ENCODE measurements around the gene CLRN1. TPM values are rescaled to one million over a fixed set of nuclear protein-coding genes. Genes with fewer than 3 reads are reported as not detected.

Gene CLRN1
- polyA plus RNA-seq, 1 of the 3 experiments (the other 2 are of a cell fraction), result not detected

DNA sequence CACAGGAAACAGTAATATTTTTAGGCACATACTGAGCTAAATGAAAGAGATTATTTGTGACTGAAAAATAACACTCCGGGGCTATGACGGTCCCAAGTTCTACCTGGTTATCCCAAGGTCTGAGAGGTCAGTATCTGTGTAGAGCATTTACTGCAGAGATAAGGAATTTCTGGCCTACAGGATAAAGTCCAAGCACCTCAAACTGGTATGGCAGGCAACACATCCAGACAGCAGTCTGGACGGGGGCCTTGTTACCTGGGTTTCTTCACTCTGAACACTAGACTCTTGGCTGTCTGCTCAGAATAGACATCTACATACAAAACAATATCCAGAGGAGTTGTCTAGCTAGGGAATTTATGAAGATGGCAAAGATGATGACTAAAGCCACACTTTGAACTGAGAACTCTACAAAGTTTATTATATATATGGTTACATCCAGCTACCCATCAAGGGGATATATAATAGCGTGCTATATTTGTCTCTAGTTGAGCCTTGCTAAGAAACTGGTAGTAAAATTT, 42.0 kb upstream of the CLRN1 start:
- Histone ChIP-seq H3K4me3 (ENCODE audit: low read depth in 2 of 2, low read length in 1 of 2) (no peak overlapping the region), H3K9me3 (no peaks in the 10 kb centered on the region), H4K20me1 (ENCODE audit: insufficient read depth) (no peaks in the 10 kb centered on the region), H2AFZ (ENCODE audit: low read depth) (no peak overlapping the region), H3K9me2 (no peaks in the 10 kb centered on the region), H3F3A (replicated peaks; ENCODE audit: insufficient read depth) (no peaks in the 10 kb centered on the region), H3K4me1 (ENCODE audit: control insufficient read depth in 1 of 2, insufficient read depth in 2 of 2, low read depth in 1 of 2, low read length in 1 of 2) (no peaks in the 10 kb centered on the region; a peak in 1 of 4 replicates), H3K79me2 (ENCODE audit: insufficient read depth) (no peaks in the 10 kb centered on the region), H3K9ac (no peak overlapping the region), H3K27me3 (ENCODE audit: insufficient read depth) (peaks cover 22% of the 10 kb centered on the region; the same call in 1 of the 2 replicates), H3K36me3 (replicated peaks in 1 of 2; ENCODE audit: control insufficient read depth in 1 of 2, insufficient read depth in 2 of 2, low read length in 1 of 2) (no peaks in the 10 kb centered on the region), H3K27ac (ENCODE audit: low read depth in 2 of 2, low read length in 1 of 2) (no peak overlapping the region), H3K4me2 (no peak overlapping the region)
- WGBS (ENCODE audit: low lambda C conversion rate), result 6% methylated on average over 4 of the region's 4 CpGs
- ChIA-PET CTCF (interaction anchor here (1.6 kb wide), 1 partner anchor 9 kb away, joined by 3 read pairs; no protein-coding TSS in a partner anchor), POLR2A (no interaction called here)
- TF ChIP-seq SIN3A (IDR thresholded peaks at IDR 0.05; ENCODE audit: borderline replicate concordance, low read depth, low read length) (no peak), EP300 (IDR thresholded peaks at IDR 0.05; ENCODE audit: borderline replicate concordance in 1 of 2, low read depth in 1 of 2, low read length in 1 of 2) (no peak)
- DNase-seq, result no peak

DNA sequence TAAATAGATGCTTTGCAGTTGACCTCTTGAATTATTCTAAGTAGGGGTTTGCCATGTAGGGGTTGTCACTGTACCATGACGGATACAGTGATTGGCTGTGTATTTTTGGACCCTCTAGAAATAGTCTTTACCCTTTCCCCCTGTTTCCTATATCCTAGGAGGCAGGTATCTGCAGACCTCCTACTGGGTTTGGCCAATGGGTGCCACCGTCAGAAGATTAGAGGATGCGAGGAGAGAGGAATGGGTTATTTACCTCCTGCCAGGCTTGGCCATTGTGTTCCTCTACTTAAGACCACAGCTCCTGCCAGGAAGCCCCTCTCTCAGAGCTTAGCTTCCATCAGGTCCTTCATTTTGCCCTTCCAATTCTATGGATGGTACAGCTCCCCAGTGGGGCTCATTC, 40.2 kb upstream of the CLRN1 start:
- CTCF ChIA-PET, result no interaction called here
- no peak overlapping the region for H3K27ac ChIP-seq (ENCODE audit: low read depth in 2 of 2, low read length in 1 of 2)
- no peaks in the 10 kb centered on the region for H3F3A ChIP-seq (replicated peaks; ENCODE audit: insufficient read depth)
- H3K36me3 ChIP-seq (replicated peaks in 1 of 2; ENCODE audit: control insufficient read depth in 1 of 2, insufficient read depth in 2 of 2, low read length in 1 of 2), result no peaks in the 10 kb centered on the region
- no peak overlapping the region for H3K4me2 ChIP-seq
- no peaks in the 10 kb centered on the region; a peak in 1 of 4 replicates for H3K4me1 ChIP-seq (ENCODE audit: control insufficient read depth in 1 of 2, insufficient read depth in 2 of 2, low read depth in 1 of 2, low read length in 1 of 2)
- no peak for TF ChIP-seq TAF1 (IDR thresholded peaks at IDR 0.05; ENCODE audit: borderline replicate concordance, low read depth, low read length)
- TF ChIP-seq JUND (IDR thresholded peaks at IDR 0.05), result no peak
- POLR2A ChIA-PET, result no interaction called here
- no peaks in the 10 kb centered on the region for H3K79me2 ChIP-seq (ENCODE audit: insufficient read depth)
- no peak overlapping the region for H3K4me3 ChIP-seq (ENCODE audit: low read depth in 2 of 2, low read length in 1 of 2)
- H3K9me3 ChIP-seq, result no peaks in the 10 kb centered on the region
- no peaks in the 10 kb centered on the region for H3K9me2 ChIP-seq
- H2AFZ ChIP-seq (ENCODE audit: low read depth), result no peak overlapping the region
- H3K27me3 ChIP-seq (ENCODE audit: insufficient read depth), result 0 out of 2 replicates have a peak, but pooled peaks cover 21% of the 10 kb centered on the region
- no peaks in the 10 kb centered on the region for H4K20me1 ChIP-seq (ENCODE audit: insufficient read depth)
- no peak overlapping the region for H3K9ac ChIP-seq
- DNase-seq, result no peak
- WGBS (ENCODE audit: low lambda C conversion rate), result 41% methylated on average over 3 of the region's 3 CpGs

- H3K79me2 ChIP-seq (ENCODE audit: insufficient read depth), result no peaks in the 10 kb centered on the region
- no peak for DNase-seq
- H3K27ac ChIP-seq (ENCODE audit: low read depth in 2 of 2, low read length in 1 of 2), result no peak overlapping the region
- H3K27me3 ChIP-seq (ENCODE audit: insufficient read depth), result 0 out of 2 replicates have a peak, but pooled peaks cover 21% of the 10 kb centered on the region
- H3F3A ChIP-seq (replicated peaks; ENCODE audit: insufficient read depth), result no peaks in the 10 kb centered on the region
- H3K9ac ChIP-seq, result no peak overlapping the region
- no peaks in the 10 kb centered on the region for H4K20me1 ChIP-seq (ENCODE audit: insufficient read depth)
- no peaks in the 10 kb centered on the region for H3K36me3 ChIP-seq (replicated peaks in 1 of 2; ENCODE audit: control insufficient read depth in 1 of 2, insufficient read depth in 2 of 2, low read length in 1 of 2)
- 7% methylated on average over 4 of the region's 4 CpGs for WGBS (ENCODE audit: low lambda C conversion rate)
- CTCF ChIA-PET, result no interaction called here
- no peak overlapping the region for H3K4me3 ChIP-seq (ENCODE audit: low read depth in 2 of 2, low read length in 1 of 2)
- H3K4me2 ChIP-seq, result no peak overlapping the region
- H2AFZ ChIP-seq (ENCODE audit: low read depth), result no peak overlapping the region
- no peak for TF ChIP-seq RCOR1 (IDR thresholded peaks at IDR 0.05; ENCODE audit: low read length)
- TF ChIP-seq SMC3 (IDR thresholded peaks at IDR 0.05; ENCODE audit: low read depth, low read length), result no peak
- TF ChIP-seq EP300 (IDR thresholded peaks at IDR 0.05; ENCODE audit: borderline replicate concordance in 1 of 2, low read depth in 1 of 2, low read length in 1 of 2), result no peak
- no peak for TF ChIP-seq FOXJ3 (CRISPR knock-in tag; IDR thresholded peaks at IDR 0.05)
- TF ChIP-seq ELF1 (IDR thresholded peaks at IDR 0.05), result no peak
- TF ChIP-seq POLR2AphosphoS5 (IDR thresholded peaks at IDR 0.05; ENCODE audit: low read depth, low read length), result no peak
- TF ChIP-seq FOSL2 (IDR thresholded peaks at IDR 0.05; ENCODE audit: borderline replicate concordance, low read depth), result no peak
- no peak for TF ChIP-seq USF2 (IDR thresholded peaks at IDR 0.05; ENCODE audit: borderline replicate concordance, low read depth, low read length)
- TF ChIP-seq RXRA (IDR thresholded peaks at IDR 0.05; ENCODE audit: borderline replicate concordance, low read depth), result no peak
- TF ChIP-seq EZH2phosphoT487 (IDR thresholded peaks at IDR 0.05; ENCODE audit: borderline replicate concordance, low read depth), result no peak
- TF ChIP-seq, protein P1, sequence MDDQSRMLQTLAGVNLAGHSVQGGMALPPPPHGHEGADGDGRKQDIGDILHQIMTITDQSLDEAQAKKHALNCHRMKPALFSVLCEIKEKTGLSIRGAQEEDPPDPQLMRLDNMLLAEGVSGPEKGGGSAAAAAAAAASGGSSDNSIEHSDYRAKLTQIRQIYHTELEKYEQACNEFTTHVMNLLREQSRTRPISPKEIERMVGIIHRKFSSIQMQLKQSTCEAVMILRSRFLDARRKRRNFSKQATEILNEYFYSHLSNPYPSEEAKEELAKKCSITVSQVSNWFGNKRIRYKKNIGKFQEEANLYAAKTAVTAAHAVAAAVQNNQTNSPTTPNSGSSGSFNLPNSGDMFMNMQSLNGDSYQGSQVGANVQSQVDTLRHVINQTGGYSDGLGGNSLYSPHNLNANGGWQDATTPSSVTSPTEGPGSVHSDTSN (IDR thresholded peaks at IDR 0.05), result no peak
- H3K9me2 ChIP-seq, result no peaks in the 10 kb centered on the region
- POLR2A ChIA-PET, result no interaction called here
- no peaks in the 10 kb centered on the region for H3K9me3 ChIP-seq
- H3K4me1 ChIP-seq (ENCODE audit: control insufficient read depth in 1 of 2, insufficient read depth in 2 of 2, low read depth in 1 of 2, low read length in 1 of 2), result no peaks in the 10 kb centered on the region; a peak in 1 of 4 replicates
These were observed 38.9 kb upstream of the CLRN1 start for GRCh38 chr3:151011427-151011826.

Data from SK-N-SH (cell line).